HG03457 (cell line): ENCODE results near the gene FEN1.
A peak's percentile ranks its signal among the peaks of the same experiment; 100 is the strongest.

Source experiments
- ATAC-seq: cut with Tn5 transposase; IDR thresholded peaks from one replicate; pipeline ENCODE4 v1.9.1; 2021; ENCODE audit warnings: moderate number of reproducible peaks; ENCODE audit not compliant: unreplicated experiment

FEN1 gene

GRCh38 chr11:61815790-61816735 lies 23.4 kb downstream of the FEN1 start:
- ATAC-seq: no peak

- no peak for ATAC-seq
These were observed 24.2 kb downstream of the FEN1 start, which contains the start of gene FADS1 for GRCh38 chr11:61816736-61817455. FADS1 (minus strand) TSS chr11:61817003; CDS start chr11:61816929, 74 bp downstream.

- no peak for ATAC-seq
These were observed 24.9 kb downstream of the FEN1 start for GRCh38 chr11:61817471-61818202.

- no peak for ATAC-seq
These were observed 27.5 kb downstream of the FEN1 start for GRCh38 chr11:61820174-61820573.

- peak; percentile 5 for ATAC-seq
These were observed 34.3 kb downstream of the FEN1 start for GRCh38 chr11:61826930-61827570.

GRCh38 chr11:61827571-61828378 lies 35.1 kb downstream of the FEN1 start, which contains the start of gene FADS2:
FADS2 (plus strand) TSS chr11:61828300; CDS start chr11:61828391, 91 bp downstream.
- peak; percentile 58 for ATAC-seq

- ATAC-seq: peak; percentile 3
These were observed 35.6 kb downstream of the FEN1 start for GRCh38 chr11:61828379-61828628.

GRCh38 chr11:61828629-61829407 lies 36.1 kb downstream of the FEN1 start:
- no peak for ATAC-seq

- ATAC-seq: no peak
These were observed 37.1 kb downstream of the FEN1 start for GRCh38 chr11:61829806-61830205.

- no peak for ATAC-seq
These were observed 37.8 kb downstream of the FEN1 start for GRCh38 chr11:61830237-61831105.

GRCh38 chr11:61832207-61832606 lies 39.5 kb downstream of the FEN1 start:
- no peak for ATAC-seq

- no peak for ATAC-seq
These were observed 40.0 kb downstream of the FEN1 start for GRCh38 chr11:61832754-61833153.

GRCh38 chr11:61833471-61833870 lies 40.8 kb downstream of the FEN1 start:
- ATAC-seq: no peak

- ATAC-seq: no peak
These were observed 41.2 kb downstream of the FEN1 start for GRCh38 chr11:61833926-61834277.

GRCh38 chr11:61834278-61835048 lies 41.8 kb downstream of the FEN1 start:
- peak; percentile 80 for ATAC-seq

GRCh38 chr11:61836193-61836592 lies 43.5 kb downstream of the FEN1 start:
- ATAC-seq: no peak

GRCh38 chr11:61837411-61838005 lies 44.8 kb downstream of the FEN1 start:
- ATAC-seq: no peak
